ENCODE results near the gene PXYLP1.

The PXYLP1 gene

GRCh38 chr3:141230293-141230692 is 1.3 kb upstream of the PXYLP1 start:
- no peak for DNase-seq

- DNase-seq, result peak; percentile 74
Observed at GRCh38 chr3:141231952-141232823, 563 bp downstream of the PXYLP1 start.

- no peak for DNase-seq
Observed at GRCh38 chr3:141233457-141234161, 2.0 kb downstream of the PXYLP1 start.

- no peak for DNase-seq
Observed at GRCh38 chr3:141234283-141234682, 2.7 kb downstream of the PXYLP1 start.

- no peak for DNase-seq
Observed at GRCh38 chr3:141235661-141236171, 4.1 kb downstream of the PXYLP1 start.

GRCh38 chr3:141236361-141236760 is 4.7 kb downstream of the PXYLP1 start:
- no peak for DNase-seq

GRCh38 chr3:141237701-141238521 is 6.3 kb downstream of the PXYLP1 start:
- DNase-seq, result no peak

- DNase-seq, result no peak
Observed at GRCh38 chr3:141239511-141240281, 8.1 kb downstream of the PXYLP1 start.

- no peak for DNase-seq
Observed at GRCh38 chr3:141240286-141240685, 8.7 kb downstream of the PXYLP1 start.

GRCh38 chr3:141240687-141241615 is 9.3 kb downstream of the PXYLP1 start:
- DNase-seq, result no peak

- no peak for DNase-seq
Observed at GRCh38 chr3:141241616-141242376, 10.2 kb downstream of the PXYLP1 start.

- DNase-seq, result peak; percentile 7
Observed at GRCh38 chr3:141242377-141243092, 10.9 kb downstream of the PXYLP1 start.

- no peak for DNase-seq
Observed at GRCh38 chr3:141243271-141243707, 11.7 kb downstream of the PXYLP1 start.

GRCh38 chr3:141246224-141246957 is 14.8 kb downstream of the PXYLP1 start:
- DNase-seq, result no peak

GRCh38 chr3:141246958-141247301 is 15.3 kb downstream of the PXYLP1 start:
- DNase-seq, result no peak

- no peak for DNase-seq
Observed at GRCh38 chr3:141248064-141248463, 16.4 kb downstream of the PXYLP1 start.

GRCh38 chr3:141249041-141249440 is 17.4 kb downstream of the PXYLP1 start:
- no peak for DNase-seq

- DNase-seq, result no peak
Observed at GRCh38 chr3:141250342-141250741, 18.7 kb downstream of the PXYLP1 start.

- DNase-seq, result no peak
Observed at GRCh38 chr3:141250828-141251227, 19.2 kb downstream of the PXYLP1 start.
